GM23248 (cell line): ENCODE results near the gene GNPTG.

Source experiments
- EZH2 ChIP-seq: fragments of 200-600 bp; sonication (generic); IDR thresholded peaks from 2 replicates; pipeline ENCODE4 v1.6.1; 2018; ENCODE audit warnings: antibody characterized with exemption, mild to moderate bottlenecking; ENCODE audit not compliant: insufficient read depth, poor library complexity, severe bottlenecking
- EZH2phosphoT487 ChIP-seq: fragments of 200-600 bp; sonication (generic); IDR thresholded peaks from 2 replicates; pipeline ENCODE4 v1.6.1; 2018; ENCODE audit warnings: antibody characterized with exemption, moderate library complexity, mild to moderate bottlenecking, low read depth; ENCODE audit not compliant: insufficient read depth

GRCh38 chr16:1333149-1333812 lies 18.4 kb upstream of the GNPTG start, which contains the start of gene BAIAP3:
- TF ChIP-seq EZH2 (no peak), EZH2phosphoT487 (no peak)
